Body of pancreas (tissue), 4 donors: ENCODE results near the gene CTCF.

ENCODE experiments used
- CTCF ChIP-seq, 7 experiments: fragments of 450-650 bp in 4 of 7; fragments of 200-600 bp in 3 of 7; sonication (generic) in 3 of 7; IDR thresholded peaks; one replicate each; pipeline ENCODE4 v1.5.1; 2016 to 2019; ENCODE audit warnings: antibody characterized with exemption in 7 of 7
- POLR2A ChIP-seq, 3 donors: fragments of 450-650 bp; IDR thresholded peaks; one replicate each; pipeline ENCODE4 v1.6.1; 2016; ENCODE audit warnings: antibody characterized with exemption in 3 of 3, mild to moderate bottlenecking in 2 of 3

GRCh38 chr16:67667817-67668494 is 105.6 kb downstream of the CTCF start:
- TF ChIP-seq CTCF (IDR thresholded peaks at IDR 0.05) = peak; percentile 72 to 99 (median 98)
- peak in 1 of 3 donors; percentile 20 for TF ChIP-seq POLR2A (IDR thresholded peaks at IDR 0.05)
